Activated B cell treated with CpG ODN at 0.5 μM for 24 hours (primary cell): ENCODE results near the gene LEP. TPM values are rescaled to one million over a fixed set of nuclear protein-coding genes. Genes with fewer than 3 reads are reported as not detected.

Experiments used
- ATAC-seq: fragments of 200-7000 bp; cut with Tn5 transposase; one replicate; pipeline ENCODE4 v1.10.0; 2021; ENCODE audit warnings: low read depth, mild to moderate bottlenecking, moderate library complexity
- CTCF ChIA-PET: fragments of 350-600 bp; sonication (Branson Sonifier 250); formaldehyde crosslinking; loops from one replicate; lab custom pipeline; 2021; ENCODE audit warnings: antibody characterized with exemption; lab: Charles Lee
- POLR2A ChIA-PET: fragments of 350-600 bp; sonication (Branson Sonifier 250); formaldehyde crosslinking; loops from one replicate; lab custom pipeline; 2021; ENCODE audit warnings: antibody characterized with exemption; lab: Charles Lee
- DNase-seq: peaks from one replicate; pipeline ENCODE4 v3.0.0; 2022
- H3K27ac Mint-ChIP-seq: one replicate; pipeline ENCODE4 v1.8.0; 2020; ENCODE audit warnings: mixed read lengths
- H3K27me3 Mint-ChIP-seq: one replicate; pipeline ENCODE4 v1.8.0; 2021; ENCODE audit warnings: mixed read lengths
- H3K36me3 Mint-ChIP-seq: one replicate; pipeline ENCODE4 v1.8.0; 2021; ENCODE audit warnings: low read depth, mixed read lengths
- H3K4me1 Mint-ChIP-seq: one replicate; pipeline ENCODE4 v1.8.0; 2021; ENCODE audit warnings: mixed read lengths
- H3K4me3 Mint-ChIP-seq: one replicate; pipeline ENCODE4 v1.8.0; 2020; ENCODE audit warnings: mild to moderate bottlenecking, mixed read lengths
- H3K9me3 Mint-ChIP-seq: one replicate; pipeline ENCODE4 v1.8.0; 2020; ENCODE audit warnings: mixed read lengths
- intact Hi-C: fragments of 100-400 bp; cut with micrococcal nuclease; formaldehyde crosslinking; loops from one replicate; pipeline ENCODE4 v1.15.1; 2024
- total RNA-seq: library from RNA; stranded (reverse); gene quantifications from 2 replicates; pipeline ENCODE4 v1.2.3, GENCODE V29; 2022
- TF ChIP-seq, protein P1 (sequence below): fragments of 200-600 bp; IDR thresholded peaks from one replicate; pipeline ENCODE4 v1.8.0; 2022; ENCODE audit warnings: antibody characterized with exemption, mild to moderate bottlenecking

LEP gene
- total RNA-seq, 1 donor from 2014 or later: not detected

- H3K27ac Mint-ChIP-seq: no peak overlapping the region
- no peaks in the 10 kb centered on the region for H3K9me3 Mint-ChIP-seq
- no peaks in the 10 kb centered on the region for H3K4me1 Mint-ChIP-seq
- ChIA-PET POLR2A (no interaction called here), CTCF (no interaction called here)
- no peaks in the 10 kb centered on the region for H3K36me3 Mint-ChIP-seq
- H3K27me3 Mint-ChIP-seq: peaks cover 11% of the 10 kb centered on the region
- ATAC-seq (no peak), DNase-seq (no peak)
- no peak overlapping the region for H3K4me3 Mint-ChIP-seq
- TF ChIP-seq, protein P1, sequence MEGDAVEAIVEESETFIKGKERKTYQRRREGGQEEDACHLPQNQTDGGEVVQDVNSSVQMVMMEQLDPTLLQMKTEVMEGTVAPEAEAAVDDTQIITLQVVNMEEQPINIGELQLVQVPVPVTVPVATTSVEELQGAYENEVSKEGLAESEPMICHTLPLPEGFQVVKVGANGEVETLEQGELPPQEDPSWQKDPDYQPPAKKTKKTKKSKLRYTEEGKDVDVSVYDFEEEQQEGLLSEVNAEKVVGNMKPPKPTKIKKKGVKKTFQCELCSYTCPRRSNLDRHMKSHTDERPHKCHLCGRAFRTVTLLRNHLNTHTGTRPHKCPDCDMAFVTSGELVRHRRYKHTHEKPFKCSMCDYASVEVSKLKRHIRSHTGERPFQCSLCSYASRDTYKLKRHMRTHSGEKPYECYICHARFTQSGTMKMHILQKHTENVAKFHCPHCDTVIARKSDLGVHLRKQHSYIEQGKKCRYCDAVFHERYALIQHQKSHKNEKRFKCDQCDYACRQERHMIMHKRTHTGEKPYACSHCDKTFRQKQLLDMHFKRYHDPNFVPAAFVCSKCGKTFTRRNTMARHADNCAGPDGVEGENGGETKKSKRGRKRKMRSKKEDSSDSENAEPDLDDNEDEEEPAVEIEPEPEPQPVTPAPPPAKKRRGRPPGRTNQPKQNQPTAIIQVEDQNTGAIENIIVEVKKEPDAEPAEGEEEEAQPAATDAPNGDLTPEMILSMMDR: no peak
- intact Hi-C loops: no loop called here
These were observed 12.6 kb downstream of the LEP start for GRCh38 chr7:128253701-128254100.

GRCh38 chr7:128254470-128254869, 13.4 kb downstream of the LEP start:
- no peak for DNase-seq
- Mint-ChIP-seq H3K9me3 (no peaks in the 10 kb centered on the region), H3K4me1 (no peaks in the 10 kb centered on the region), H3K27me3 (peaks cover 12% of the 10 kb centered on the region), H3K36me3 (no peaks in the 10 kb centered on the region), H3K27ac (no peak overlapping the region), H3K4me3 (no peak overlapping the region)
- intact Hi-C loops: no loop called here
- no peak for ATAC-seq
- ChIA-PET POLR2A (no interaction called here), CTCF (no interaction called here)
- TF ChIP-seq, protein P1: no peak

GRCh38 chr7:128255271-128255670, 14.2 kb downstream of the LEP start:
- TF ChIP-seq, protein P1: no peak
- ChIA-PET CTCF (no interaction called here), POLR2A (no interaction called here)
- DNase-seq: no peak
- Mint-ChIP-seq H3K4me1 (no peaks in the 10 kb centered on the region), H3K4me3 (no peak overlapping the region), H3K9me3 (no peaks in the 10 kb centered on the region), H3K36me3 (no peaks in the 10 kb centered on the region), H3K27me3 (peaks cover 12% of the 10 kb centered on the region), H3K27ac (no peak overlapping the region)
- intact Hi-C loops: no loop called here
- ATAC-seq: no peak

- no peak for DNase-seq
- Mint-ChIP-seq H3K27me3 (peaks cover 12% of the 10 kb centered on the region), H3K4me1 (no peaks in the 10 kb centered on the region), H3K36me3 (no peaks in the 10 kb centered on the region), H3K4me3 (no peak overlapping the region), H3K27ac (no peak overlapping the region), H3K9me3 (no peaks in the 10 kb centered on the region)
- intact Hi-C loops: no loop called here
- POLR2A ChIA-PET: no interaction called here
- CTCF ChIA-PET: no interaction called here
- ATAC-seq: no peak
- TF ChIP-seq, protein P1: no peak
These were observed 16.4 kb downstream of the LEP start for GRCh38 chr7:128257458-128257857.

GRCh38 chr7:128259131-128260061, 18.3 kb downstream of the LEP start:
- TF ChIP-seq, protein P1: no peak
- Mint-ChIP-seq H3K36me3 (no peaks in the 10 kb centered on the region), H3K9me3 (no peaks in the 10 kb centered on the region), H3K27ac (no peak overlapping the region), H3K4me3 (no peak overlapping the region), H3K4me1 (no peaks in the 10 kb centered on the region), H3K27me3 (peaks cover 16% of the 10 kb centered on the region)
- ChIA-PET CTCF (no interaction called here), POLR2A (no interaction called here)
- ATAC-seq: no peak
- DNase-seq: no peak
- intact Hi-C loops: no loop called here
